Stimulated activated CD4-positive, alpha-beta T cell treated with anti-CD3 and anti-CD28 coated beads, Interleukin-4, amount 100 ng/mL, for 24 hours (primary cell): ENCODE data around the gene ATP6AP2.
"Not testable (repeated sequence)": the region's sequence is repeated elsewhere in the genome, so short reads cannot be mapped to it uniquely, and the experiment has no call there.

ENCODE experiments used
- DNase-seq: peaks from one replicate; pipeline ENCODE4 v3.0.0-alpha.2; 2020

ATP6AP2 gene

GRCh38 chrX:40576291-40576690, 4.5 kb upstream of the ATP6AP2 start:
- no peak for DNase-seq

GRCh38 chrX:40578039-40578695, 2.6 kb upstream of the ATP6AP2 start:
- no peak for DNase-seq

- DNase-seq = no peak
Measured at GRCh38 chrX:40579141-40579540, 1.6 kb upstream of the ATP6AP2 start.

- no peak for DNase-seq
Measured at GRCh38 chrX:40579900-40580536, 752 bp upstream of the ATP6AP2 start.

- DNase-seq = peak; percentile 9
Measured at GRCh38 chrX:40581336-40581920, 658 bp downstream of the ATP6AP2 start.

GRCh38 chrX:40582178-40582577, 1.4 kb downstream of the ATP6AP2 start:
- DNase-seq = not testable (repeated sequence)

- no peak for DNase-seq
Measured at GRCh38 chrX:40582811-40583210, 2.0 kb downstream of the ATP6AP2 start.

- DNase-seq = not testable (repeated sequence)
Measured at GRCh38 chrX:40587623-40588022, 6.9 kb downstream of the ATP6AP2 start.

- DNase-seq = peak; percentile 27
Measured at GRCh38 chrX:40589616-40590321, 9.0 kb downstream of the ATP6AP2 start.

GRCh38 chrX:40603446-40603845, 22.7 kb downstream of the ATP6AP2 start:
- DNase-seq = no peak

GRCh38 chrX:40607381-40607780, 26.6 kb downstream of the ATP6AP2 start:
- no peak for DNase-seq

GRCh38 chrX:40612511-40612910, 31.7 kb downstream of the ATP6AP2 start:
- no peak for DNase-seq

- DNase-seq = no peak
Measured at GRCh38 chrX:40615976-40616375, 35.2 kb downstream of the ATP6AP2 start.

GRCh38 chrX:40617566-40617965, 36.8 kb downstream of the ATP6AP2 start:
- DNase-seq = no peak

- DNase-seq = no peak
Measured at GRCh38 chrX:40622479-40623138, 41.8 kb downstream of the ATP6AP2 start.

- no peak for DNase-seq
Measured at GRCh38 chrX:40623139-40623536, 42.4 kb downstream of the ATP6AP2 start, which contains the start of gene MPC1L. Gene MPC1L, plus strand, starts transcription at chrX:40623428. Its CDS starts 138 bp downstream, at chrX:40623566.

- no peak for DNase-seq
Measured at GRCh38 chrX:40623665-40624064, 42.9 kb downstream of the ATP6AP2 start.

- no peak for DNase-seq
Measured at GRCh38 chrX:40625294-40625693, 44.5 kb downstream of the ATP6AP2 start.

- DNase-seq = no peak
Measured at GRCh38 chrX:40628506-40628905, 47.7 kb downstream of the ATP6AP2 start.

- DNase-seq = no peak
Measured at GRCh38 chrX:40632199-40632598, 51.4 kb downstream of the ATP6AP2 start.

GRCh38 chrX:40637687-40638086, 56.9 kb downstream of the ATP6AP2 start:
- DNase-seq = no peak

- DNase-seq = no peak
Measured at GRCh38 chrX:40644176-40644575, 63.4 kb downstream of the ATP6AP2 start.

GRCh38 chrX:40644821-40645358, 64.1 kb downstream of the ATP6AP2 start:
- peak; percentile 23 for DNase-seq
